Thyroid gland (tissue), 4 donors: Measurements from ENCODE around the gene USP49. TPM values are rescaled to one million over a fixed set of nuclear protein-coding genes. Genes with fewer than 3 reads are reported as not detected.

Experiments used
- DNase-seq, 2 donors: peaks; one replicate each; pipeline ENCODE4 v3.0.0-alpha.2; 2019
- H3K27ac ChIP-seq, 3 donors: fragments of 200-600 bp; sonication (generic); 1 replicate in 2 of 3; 2 replicates in 1 of 3; pipeline ENCODE4 v1.5.1; 2016 to 2019; ENCODE audit warnings: mild to moderate bottlenecking in 1 of 3, moderate library complexity in 1 of 3
- H3K27me3 ChIP-seq: fragments of 200-600 bp; sonication (generic); one replicate; pipeline ENCODE4 v1.5.1; 2019
- H3K36me3 ChIP-seq, 2 donors: fragments of 200-600 bp; sonication (generic); one replicate each; pipeline ENCODE4 v1.5.1; 2016 to 2019
- H3K4me1 ChIP-seq, 2 donors: fragments of 200-600 bp; sonication (generic); one replicate each; pipeline ENCODE4 v1.5.1; 2017 to 2019
- H3K4me3 ChIP-seq, 3 donors: fragments of 200-600 bp; sonication (generic); replicated peaks in 1 of 3; 1 replicate in 2 of 3; 2 replicates in 1 of 3; pipeline ENCODE4 v1.5.1; 2016; ENCODE audit warnings: mild to moderate bottlenecking in 1 of 3
- H3K9me3 ChIP-seq: fragments of 200-600 bp; sonication (generic); one replicate; pipeline ENCODE4 v1.5.1; 2017
- CTCF ChIP-seq, 6 experiments: fragments of 200-600 bp in 3 of 6; fragments of 450-650 bp in 3 of 6; sonication (generic) in 3 of 6; IDR thresholded peaks; one replicate each; pipeline ENCODE4 v1.5.1; 2016 to 2019; ENCODE audit warnings: antibody characterized with exemption in 6 of 6, mild to moderate bottlenecking in 2 of 6, inconsistent platforms in 1 of 6, moderate library complexity in 1 of 6
- POLR2A ChIP-seq, 2 donors: fragments of 450-650 bp; IDR thresholded peaks; one replicate each; pipeline ENCODE4 v1.6.1; 2017; ENCODE audit warnings: antibody characterized with exemption in 2 of 2, mild to moderate bottlenecking in 2 of 2, moderate library complexity in 1 of 2
- WGBS, 2 donors: methylation state at CpG; one replicate each; pipeline ENCODE4 v1.1.5; 2017; 5-methylcytosine and 5-hydroxymethylcytosine counted together
- intact Hi-C: fragments of 100-400 bp; cut with DNase I; formaldehyde crosslinking; loops from one replicate; pipeline ENCODE4 v1.15.1; 2023
- total RNA-seq, 4 donors: library from RNA; depleted of rRNA; stranded (reverse); fragments of >200 nt; gene quantifications; one replicate each; pipeline ENCODE4 v1.2.3, GENCODE V29; 2016

Gene USP49
- total RNA-seq, 4 donors from 2014 or later = 9.8 to 17.5 (median 13.8) TPM

GRCh38 chr6:41937861-41938574 is 42.8 kb upstream of the USP49 start:
- no peak for DNase-seq
- intact Hi-C loops = loop anchor here (5.0 kb wide), 2 partner anchors 91 to 104 kb away; no protein-coding TSS in a partner anchor
- no peak for TF ChIP-seq POLR2A (IDR thresholded peaks at IDR 0.05)
- no peak for TF ChIP-seq CTCF (IDR thresholded peaks at IDR 0.05)
- Histone ChIP-seq H3K4me3 (no peak overlapping the region), H3K36me3 (peaks cover 20 to 24% of the 10 kb centered on the region in 2 donors), H3K4me1 (peaks cover 20 to 38% of the 10 kb centered on the region in 2 donors), H3K27me3 (no peaks in the 10 kb centered on the region), H3K27ac (peak overlapping the region in 2 of 3 donors; percentile 2 to 19), H3K9me3 (no peaks in the 10 kb centered on the region)
- 74 to 75% methylated on average over 4 of the region's 4 CpGs for WGBS, 2 donors

GRCh38 chr6:41937472-41937860 is 42.3 kb upstream of the USP49 start:
- intact Hi-C loops = loop anchor here (5.0 kb wide), 2 partner anchors 90 to 105 kb away; no protein-coding TSS in a partner anchor

GRCh38 chr6:41936073-41936837 is 41.1 kb upstream of the USP49 start:
- peak; percentile 83 for DNase-seq
- Histone ChIP-seq H3K4me1 (peaks cover 14 to 33% of the 10 kb centered on the region in 2 donors), H3K9me3 (no peaks in the 10 kb centered on the region), H3K4me3 (no peak overlapping the region), H3K27ac (no peak overlapping the region), H3K27me3 (no peaks in the 10 kb centered on the region), H3K36me3 (peaks cover 38 to 40% of the 10 kb centered on the region in 2 donors)
- TF ChIP-seq CTCF (IDR thresholded peaks at IDR 0.05) (peak; percentile 53 to 88 (median 74)), POLR2A (IDR thresholded peaks at IDR 0.05) (no peak)
- WGBS, 2 donors = 52 to 55% methylated on average over 10 of the region's 10 CpGs
- intact Hi-C loops = loop anchor here (5.0 kb wide), 2 partner anchors 89 to 106 kb away; no protein-coding TSS in a partner anchor

More at GRCh38 chr6:41937472-41937860, 42.3 kb upstream of the USP49 start:
- Histone ChIP-seq H3K4me1 (peaks cover 19 to 37% of the 10 kb centered on the region in 2 donors), H3K27me3 (no peaks in the 10 kb centered on the region), H3K4me3 (no peak overlapping the region), H3K9me3 (no peaks in the 10 kb centered on the region), H3K27ac (no peak overlapping the region), H3K36me3 (peaks cover 26 to 30% of the 10 kb centered on the region in 2 donors)
- no peak for TF ChIP-seq CTCF (IDR thresholded peaks at IDR 0.05)
- no peak for TF ChIP-seq POLR2A (IDR thresholded peaks at IDR 0.05)
- 70 to 75% methylated on average over 2 of the region's 2 CpGs for WGBS, 2 donors
- no peak for DNase-seq

- WGBS, 2 donors = 75 to 78% methylated on average over 1 to 8 of the region's 8 CpGs
- Histone ChIP-seq H3K27me3 (no peaks in the 10 kb centered on the region), H3K27ac (no peak overlapping the region), H3K4me3 (no peak overlapping the region), H3K4me1 (peaks cover 14 to 32% of the 10 kb centered on the region in 2 donors), H3K36me3 (peaks cover 42 to 46% of the 10 kb centered on the region in 2 donors), H3K9me3 (no peaks in the 10 kb centered on the region)
- TF ChIP-seq CTCF (IDR thresholded peaks at IDR 0.05) (no peak), POLR2A (IDR thresholded peaks at IDR 0.05) (no peak)
- DNase-seq = no peak
- intact Hi-C loops = loop anchor here (5.0 kb wide), 2 partner anchors 88 to 107 kb away; no protein-coding TSS in a partner anchor
Observed at GRCh38 chr6:41935685-41936072, 40.5 kb upstream of the USP49 start.
